KG1 (cell line): ENCODE data around the gene S100A8.

ENCODE experiments used
- DNase-seq: peaks from one replicate; lab custom pipeline; 2025; lab: John Stamatoyannopoulos, UW

The S100A8 gene

DNA sequence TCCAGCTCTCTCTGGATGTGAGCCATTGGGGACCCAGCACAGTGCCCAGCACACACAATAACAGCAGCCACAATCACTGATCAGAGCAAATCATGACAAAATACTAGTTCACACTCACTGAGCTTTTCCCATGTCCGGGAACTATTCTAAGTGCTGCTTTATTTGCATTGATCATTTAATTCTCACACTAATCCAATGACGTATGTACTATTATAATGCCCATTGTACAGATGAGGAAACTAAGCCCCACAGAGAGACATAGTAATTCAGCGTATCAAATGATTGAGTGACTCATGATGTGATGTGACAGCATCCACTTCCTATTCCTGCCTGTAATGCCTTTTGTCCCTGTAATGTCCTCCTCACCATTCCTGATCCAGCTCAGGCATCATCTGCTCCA, 1.9 kb upstream of the S100A8 start:
- no peak for DNase-seq

DNA sequence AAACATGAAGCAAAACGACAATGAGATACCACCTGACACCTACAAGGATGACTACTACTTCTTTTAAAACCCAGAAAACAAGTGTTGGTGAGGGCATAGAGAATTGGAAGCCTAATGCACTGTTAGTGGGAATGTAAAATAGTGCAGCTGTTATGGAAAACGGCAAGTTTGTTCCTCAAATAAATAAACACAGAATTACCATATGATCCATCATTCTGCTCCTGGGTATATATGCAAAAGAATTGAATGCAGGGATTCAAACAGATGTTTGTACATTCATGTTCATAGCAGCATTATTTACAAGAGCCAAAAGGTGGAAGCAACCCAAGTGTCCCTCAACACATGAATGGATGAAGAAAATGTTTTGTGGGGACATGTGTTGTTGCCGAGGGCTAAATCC, 1.4 kb upstream of the S100A8 start:
- no peak for DNase-seq

DNA sequence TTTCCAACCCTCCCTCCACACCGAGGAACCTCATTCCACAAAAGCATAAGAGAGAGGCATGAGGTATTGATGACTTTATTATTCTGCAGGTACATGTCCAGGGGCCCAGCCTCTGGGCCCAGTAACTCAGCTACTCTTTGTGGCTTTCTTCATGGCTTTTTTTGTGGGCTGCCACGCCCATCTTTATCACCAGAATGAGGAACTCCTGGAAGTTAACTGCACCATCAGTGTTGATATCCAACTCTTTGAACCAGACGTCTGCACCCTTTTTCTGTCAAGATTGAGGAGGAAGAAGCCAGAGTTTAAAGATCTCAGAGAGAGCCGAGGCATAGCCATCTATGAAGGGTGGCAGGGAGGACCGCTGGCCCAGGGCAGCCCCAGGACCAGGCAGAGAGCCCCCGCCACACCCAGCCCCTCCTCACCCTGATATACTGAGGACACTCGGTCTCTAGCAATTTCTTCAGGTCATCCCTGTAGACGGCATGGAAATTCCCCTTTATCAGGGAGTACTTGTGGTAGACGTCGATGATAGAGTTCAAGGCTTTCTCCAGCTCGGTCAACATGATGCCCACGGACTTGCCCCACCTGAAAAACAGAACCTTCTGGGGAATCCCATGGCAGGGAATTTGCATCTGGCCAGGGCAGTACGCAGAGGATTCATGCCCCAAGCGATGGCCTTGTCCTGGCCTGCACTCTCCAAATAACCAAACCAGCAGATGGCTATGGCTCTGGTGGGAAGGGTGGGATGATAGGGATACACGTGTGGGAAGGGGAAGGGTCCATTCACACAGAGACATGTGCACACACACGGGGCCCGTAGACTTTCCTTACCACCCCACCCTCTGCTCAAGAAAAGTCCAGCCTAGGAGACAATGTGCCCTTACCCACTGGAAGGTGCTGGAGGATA, 647 bp downstream of the S100A8 start:
- no peak for DNase-seq

DNA sequence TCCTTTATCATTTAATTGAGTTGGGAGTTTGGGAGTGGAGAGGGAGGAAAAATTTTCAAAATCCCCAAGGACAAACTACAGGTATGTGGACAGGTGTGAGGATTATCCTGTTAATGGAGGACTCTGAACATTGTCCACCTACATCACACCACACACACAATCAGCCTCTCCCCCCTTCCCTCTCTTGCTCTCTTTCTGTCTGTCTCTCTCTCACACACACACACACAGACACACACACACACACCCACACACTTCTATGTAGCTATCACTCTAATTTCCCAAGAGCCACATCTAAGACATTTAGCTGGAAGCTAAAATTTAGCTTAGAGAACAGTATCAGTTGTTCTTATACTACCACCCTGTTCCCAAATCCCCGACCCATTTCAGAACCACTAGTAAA, 1.5 kb downstream of the S100A8 start:
- no peak for DNase-seq

DNA sequence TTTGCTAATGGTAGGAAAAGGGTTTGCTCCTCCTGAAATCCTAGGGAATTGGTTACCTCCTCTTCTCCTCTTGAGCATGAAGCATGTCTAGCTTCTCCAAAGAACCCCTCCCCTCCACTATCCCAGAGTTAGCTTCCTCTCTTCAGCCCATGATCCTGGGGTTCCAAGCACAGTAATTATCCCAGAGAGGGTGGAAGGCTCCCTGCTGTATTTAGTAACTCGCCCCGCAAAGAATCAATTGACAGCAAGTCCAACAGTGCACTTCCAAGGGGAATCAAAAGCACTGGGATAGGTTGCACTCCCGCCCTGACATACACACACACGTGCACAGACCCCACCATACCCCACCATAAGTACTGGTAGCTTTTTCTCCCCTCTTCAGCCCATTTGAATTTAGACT, 3.1 kb downstream of the S100A8 start:
- no peak for DNase-seq

DNA sequence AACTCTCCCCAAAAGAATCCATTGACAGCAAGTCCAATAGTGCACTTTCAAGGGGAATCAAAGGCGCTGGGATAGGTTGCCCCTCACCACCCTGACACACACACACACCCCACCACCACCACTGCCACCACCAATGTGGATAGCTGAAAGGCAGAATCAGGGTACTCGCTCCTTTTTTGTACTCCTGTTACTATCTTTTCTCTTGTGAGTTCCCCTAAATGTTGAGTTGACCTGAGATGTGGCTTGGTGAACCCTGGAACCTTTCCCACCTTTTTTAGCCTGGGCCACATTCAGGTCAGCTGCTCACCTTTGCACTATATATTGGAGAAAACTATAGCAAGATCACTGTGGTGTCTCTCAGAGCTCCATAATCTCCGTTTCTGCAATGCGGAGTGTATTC, 3.9 kb downstream of the S100A8 start:
- no peak for DNase-seq

DNA sequence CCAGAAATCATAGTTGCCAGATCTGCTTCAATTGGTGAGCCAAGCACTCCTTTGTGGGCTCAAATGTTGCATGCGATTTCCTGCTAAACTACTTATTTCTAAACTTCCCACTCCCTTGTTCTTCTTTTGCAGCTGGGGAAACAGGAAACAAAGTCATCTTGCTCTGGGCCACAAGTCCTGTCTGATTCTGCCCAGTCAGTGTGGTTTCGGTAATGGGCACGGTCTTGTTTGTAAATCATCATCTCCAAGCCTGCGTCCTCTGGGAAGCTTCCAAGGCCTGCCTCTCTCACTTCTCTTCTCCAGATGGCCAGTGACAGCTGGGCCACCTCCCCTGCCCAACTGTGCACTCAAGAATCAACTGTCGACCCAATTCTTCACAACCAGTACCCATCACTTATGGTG, 4.4 kb downstream of the S100A8 start:
- DNase-seq, result no peak

DNA sequence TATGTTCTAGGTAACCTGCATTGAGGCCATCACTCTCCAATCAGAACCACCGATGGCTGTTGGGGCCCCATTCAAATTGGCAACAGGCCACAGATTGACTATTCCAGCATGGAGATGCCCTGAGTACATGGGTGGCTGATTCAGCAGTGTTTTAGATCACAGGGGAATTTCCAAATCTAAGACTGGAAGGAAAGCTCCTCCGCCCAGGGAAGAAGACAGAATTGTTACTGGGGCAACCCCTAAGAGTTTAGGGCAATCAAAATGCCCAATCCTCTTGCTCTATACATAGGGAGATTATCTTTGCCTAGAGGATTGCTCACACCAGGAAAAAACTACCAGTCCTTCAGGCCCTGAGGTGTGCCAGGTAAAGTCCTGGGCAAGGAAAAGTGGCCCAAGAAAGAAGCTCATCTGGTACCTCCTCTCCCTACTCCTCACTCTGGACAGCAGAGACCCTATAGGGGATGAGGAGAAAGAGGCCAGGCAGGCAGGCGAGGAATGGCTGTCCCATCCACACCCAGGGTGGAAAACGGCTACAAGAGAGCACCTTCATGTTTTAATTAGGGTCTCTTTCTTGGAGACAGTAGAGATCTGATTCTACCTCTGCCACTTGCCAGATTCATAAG, 5.8 kb downstream of the S100A8 start:
- no peak for DNase-seq

DNA sequence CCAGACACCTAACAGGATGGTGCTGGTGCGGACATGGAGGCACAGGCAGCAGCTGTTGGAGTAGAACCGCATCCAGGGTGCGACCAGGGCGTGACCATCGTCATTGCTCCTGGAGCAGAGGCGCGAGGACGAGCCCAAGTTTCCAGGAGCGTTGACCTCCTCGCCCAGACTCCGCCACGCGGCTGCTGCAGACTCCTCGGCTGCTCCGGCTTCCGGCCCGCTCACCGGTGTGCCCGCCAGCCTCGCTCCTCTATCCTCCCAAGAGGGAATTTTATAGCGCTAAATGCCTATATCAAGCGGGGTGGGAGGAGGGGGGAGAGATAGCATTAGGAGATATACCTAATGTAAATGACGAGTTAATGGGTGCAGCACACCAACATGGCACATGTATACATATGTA, 10.2 kb downstream of the S100A8 start:
- no peak for DNase-seq

DNA sequence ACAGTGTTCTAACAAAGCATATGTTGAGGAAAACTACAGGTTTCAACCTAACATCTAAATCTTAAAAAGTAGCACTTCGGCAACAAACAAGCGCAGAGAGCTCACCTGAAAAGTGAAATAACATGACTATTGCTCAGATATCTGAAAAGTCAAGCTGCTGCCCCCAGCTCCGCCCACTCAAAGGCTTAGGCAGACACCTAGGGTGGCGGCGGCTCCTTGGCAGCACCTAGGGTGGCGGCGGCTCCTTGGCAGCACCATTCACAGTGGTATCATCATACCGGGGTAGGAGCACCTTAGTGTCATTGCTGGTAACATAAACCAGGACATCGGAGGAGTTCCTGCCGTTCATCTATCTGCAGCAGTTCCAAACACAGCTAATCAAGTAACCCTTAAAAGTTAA, 11.3 kb downstream of the S100A8 start:
- DNase-seq, result no peak

DNA sequence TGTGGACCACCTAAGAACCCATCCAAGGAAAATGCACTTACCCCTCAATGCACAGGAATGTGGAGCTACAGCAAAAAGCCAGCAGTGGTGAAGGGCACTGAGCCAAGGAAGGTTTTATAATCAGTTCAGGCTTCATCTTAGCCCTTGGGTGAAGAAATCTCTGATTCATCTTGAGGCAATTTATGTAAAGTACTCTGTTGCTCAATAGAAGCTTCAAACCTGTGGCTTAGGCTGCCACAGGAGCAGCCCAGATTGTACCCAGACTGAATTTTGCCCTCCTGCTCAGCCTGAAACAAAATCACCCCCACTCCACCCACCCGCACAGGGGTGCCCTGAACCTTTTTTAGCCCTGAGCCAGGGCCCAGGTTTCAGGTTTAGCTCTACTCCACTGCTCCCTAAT, 15.4 kb downstream of the S100A8 start, which contains the start of gene S100A12:
Gene S100A12, minus strand, starts transcription at position 111 of the 400 bp plus-strand sequence. CDS start 1,029 bp downstream, outside the sequence.
- DNase-seq, result no peak

DNA sequence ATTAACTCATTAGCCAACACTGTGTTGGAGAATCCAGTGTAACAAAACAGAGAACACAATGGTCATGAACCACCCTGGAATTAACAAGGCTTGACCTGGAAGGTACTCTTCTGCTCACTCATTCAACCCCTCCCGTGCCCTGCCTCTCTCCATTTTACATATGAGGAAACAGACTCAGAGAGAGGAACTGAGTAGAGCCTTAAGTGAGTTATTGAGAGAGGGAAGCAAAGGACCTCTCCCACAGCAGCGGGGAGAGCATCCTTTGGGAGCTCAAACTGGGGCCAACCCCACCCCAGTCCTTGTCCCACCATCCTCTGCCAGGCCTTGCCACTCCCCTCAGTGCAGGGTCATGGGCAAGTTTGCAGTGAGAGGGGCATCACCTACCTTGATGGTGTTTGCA, 16.8 kb downstream of the S100A8 start:
- DNase-seq, result no peak

DNA sequence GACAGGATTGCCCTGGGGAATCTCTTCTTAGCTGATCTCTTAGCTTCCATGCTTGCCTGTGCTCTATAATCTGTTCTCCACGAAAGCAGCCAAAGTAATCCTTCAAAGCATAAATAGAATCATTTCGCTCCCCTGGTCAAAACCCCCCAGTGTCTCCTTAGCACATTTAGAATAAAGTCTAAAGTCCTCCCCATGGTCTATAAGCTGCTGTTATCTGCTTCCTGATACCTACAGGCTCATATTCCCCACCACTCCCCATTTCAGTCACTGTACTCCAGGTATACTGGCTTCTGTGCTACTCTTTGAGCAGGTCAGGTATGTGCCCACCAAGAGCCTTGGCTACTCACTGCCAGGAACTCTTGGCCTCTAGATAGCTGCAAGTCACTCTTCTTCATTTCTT, 18.3 kb downstream of the S100A8 start:
- DNase-seq, result no peak

DNA sequence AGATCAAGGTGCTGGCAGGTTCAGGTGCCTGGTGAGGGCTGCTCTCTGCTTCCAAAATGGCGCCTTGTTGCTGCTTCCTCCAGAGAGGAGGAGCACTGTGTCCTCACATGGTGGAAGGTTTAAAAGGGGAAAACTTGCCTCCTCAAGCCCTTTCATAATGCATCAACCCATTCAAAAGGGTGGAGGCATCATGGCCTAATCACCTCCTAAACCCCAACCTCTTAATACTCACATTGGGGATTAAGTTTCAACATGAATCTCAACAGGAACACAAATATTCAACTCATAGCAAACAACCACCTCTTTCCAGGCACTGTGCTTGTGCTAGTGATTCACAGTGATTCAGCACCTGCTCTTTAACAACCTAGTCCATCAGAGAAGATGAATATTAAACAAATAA, 19.6 kb downstream of the S100A8 start:
- DNase-seq, result no peak

DNA sequence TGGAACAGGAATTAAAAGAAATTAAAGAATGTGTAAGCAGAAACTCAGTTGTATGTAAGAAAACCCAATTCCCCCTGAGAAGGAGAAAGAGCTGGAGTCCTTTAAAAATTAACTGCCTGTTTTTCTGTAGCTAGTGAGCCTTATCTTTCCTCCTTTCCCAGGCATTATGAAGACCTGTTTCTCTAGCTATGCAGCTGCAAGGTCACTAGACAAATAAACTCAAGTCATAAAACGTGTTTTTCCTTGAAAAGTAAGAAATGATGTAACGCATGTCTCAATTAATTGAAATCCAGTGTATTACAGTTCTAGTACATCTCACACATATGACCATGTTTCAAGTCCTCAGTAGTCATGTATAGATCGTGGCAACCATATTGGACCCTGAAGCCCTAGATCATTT, 20.7 kb downstream of the S100A8 start:
- DNase-seq, result no peak

DNA sequence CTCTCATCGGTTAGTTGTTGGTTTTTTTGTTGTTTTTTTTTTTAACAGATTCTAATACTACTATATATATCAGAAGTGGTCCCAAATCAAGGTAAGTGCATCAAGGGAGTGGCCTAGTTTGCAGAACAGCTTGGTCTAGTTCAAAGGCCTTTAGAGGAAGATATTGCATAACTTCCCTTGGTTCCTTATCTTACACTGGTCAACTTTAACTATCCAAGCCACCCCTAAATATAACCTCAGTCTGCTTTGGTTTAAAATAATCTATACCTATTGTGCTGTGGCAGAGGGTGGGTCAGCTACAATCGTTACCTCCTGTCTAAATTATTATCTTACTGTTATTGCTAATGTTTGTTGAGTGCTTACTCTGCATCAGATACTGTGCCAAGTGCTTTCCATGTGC, 22.4 kb downstream of the S100A8 start:
- no peak for DNase-seq

DNA sequence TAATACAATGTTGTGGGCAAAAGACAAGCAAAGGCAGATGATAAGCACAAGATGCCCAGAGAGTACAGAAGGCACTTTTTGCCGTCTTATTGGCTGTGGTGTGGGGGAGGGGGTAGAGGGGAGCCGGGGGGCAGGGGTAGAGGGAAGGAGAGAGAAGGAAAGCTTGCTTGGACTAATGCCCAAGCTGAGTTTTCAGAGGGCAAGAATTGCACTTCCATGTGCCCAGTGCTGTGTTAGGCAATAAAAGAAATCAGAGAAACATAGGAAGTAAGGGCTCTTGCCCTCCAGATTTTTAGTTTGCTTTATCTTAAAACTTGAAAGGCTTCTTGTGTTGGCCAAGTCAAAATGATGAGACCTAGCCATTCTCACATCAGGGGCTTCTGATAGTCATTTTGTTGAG, 23.8 kb downstream of the S100A8 start:
- no peak for DNase-seq

DNA sequence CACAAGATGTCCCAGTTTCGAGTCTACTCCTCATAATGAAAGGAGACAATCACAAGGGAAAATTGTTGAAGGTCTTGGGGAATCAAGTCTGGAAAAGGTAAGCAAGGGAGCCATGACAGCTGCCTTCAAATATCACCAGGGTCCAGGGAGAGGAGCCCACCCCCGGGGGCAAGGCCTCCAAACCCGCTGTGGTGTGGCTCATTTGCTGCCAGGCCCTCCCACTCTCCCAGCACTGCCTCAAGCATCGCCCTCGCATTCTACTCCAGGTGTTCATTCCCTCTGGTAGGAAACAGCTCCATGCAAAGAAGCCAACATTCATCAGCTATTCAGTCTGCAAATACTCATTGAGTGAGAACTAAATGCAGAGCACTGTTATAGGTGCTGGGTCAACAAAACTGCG, 24.6 kb downstream of the S100A8 start:
- DNase-seq, result no peak

DNA sequence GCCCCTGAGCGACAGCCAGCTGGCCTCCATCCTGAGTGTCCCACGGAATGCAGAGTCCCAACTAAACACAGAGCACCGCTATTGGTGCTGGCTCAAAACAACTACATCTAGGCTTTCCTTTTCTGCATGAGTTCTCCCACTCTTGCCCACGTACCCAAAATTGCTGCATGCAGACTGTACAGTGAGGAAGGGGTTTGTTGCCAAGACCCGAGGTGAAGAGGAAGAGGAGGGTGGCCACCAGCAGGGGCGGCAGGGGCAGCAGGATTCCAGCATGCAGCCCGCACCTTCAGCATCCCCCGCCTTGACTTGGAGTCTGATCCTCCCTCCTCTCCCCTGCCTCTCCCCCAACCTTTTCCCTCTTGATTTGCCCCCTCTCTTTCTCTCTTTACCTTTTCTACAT, 25.2 kb downstream of the S100A8 start:
- DNase-seq, result no peak

DNA sequence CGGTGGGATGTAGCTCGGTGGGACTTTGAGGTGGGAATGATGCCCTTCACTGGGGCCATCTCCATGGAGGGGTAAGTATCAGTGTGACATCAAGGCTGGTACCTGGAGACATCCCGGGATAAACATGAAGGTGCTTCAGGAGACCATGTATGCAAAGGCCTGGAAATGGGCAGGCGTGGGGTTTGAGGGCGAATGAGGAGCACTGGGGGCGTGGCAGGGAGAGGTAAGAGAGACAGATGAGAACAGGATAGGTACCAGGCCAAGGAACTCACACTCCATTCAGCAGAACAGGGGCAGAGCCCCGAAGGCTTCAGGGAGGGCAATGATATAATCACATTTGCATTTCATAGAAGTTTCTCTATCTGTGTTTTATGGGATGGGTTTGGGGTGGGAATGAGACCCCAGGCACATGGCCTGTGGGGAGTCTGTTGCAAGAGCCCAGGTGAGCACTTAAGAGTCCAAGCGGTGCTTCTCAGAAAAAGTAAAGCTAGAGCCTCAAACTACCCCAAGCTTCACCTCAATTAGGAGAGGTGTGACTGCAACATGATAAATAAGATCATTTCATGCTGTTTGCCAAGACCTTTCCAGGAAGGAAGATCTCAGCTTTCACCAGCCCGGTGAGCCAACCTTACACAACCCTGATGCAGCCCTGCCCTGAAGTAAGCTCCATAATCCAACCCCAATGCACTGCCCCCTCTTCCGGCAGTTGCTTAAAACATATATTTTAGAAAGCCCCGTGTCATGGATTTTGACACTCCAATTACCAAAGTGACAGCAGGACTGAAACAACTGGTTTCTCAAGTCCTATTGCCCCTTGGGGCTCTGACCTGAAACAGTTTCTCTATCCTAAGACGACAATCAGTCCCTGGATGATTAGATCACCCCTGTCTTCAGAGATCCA, 25.9 kb downstream of the S100A8 start:
- DNase-seq, result no peak

DNA sequence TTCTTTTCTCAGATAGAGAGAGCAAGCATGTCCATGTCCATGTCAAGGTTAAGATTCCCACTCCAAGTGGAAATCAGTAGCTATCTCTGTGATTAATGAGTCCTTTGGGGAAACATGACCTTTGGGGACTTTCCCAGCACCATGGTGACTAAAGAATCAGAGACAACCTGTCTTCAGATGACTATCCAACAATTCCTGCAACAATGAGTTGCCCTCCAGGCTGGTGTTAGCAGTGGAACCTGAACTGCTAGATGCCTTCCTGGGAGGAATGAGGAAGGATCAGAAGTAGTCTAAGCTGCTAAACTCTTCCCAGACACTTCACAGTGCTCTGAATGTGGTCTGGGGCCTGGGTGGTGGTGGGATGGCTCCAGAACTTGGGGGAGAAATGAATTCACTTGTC, 26.7 kb downstream of the S100A8 start:
- no peak for DNase-seq

DNA sequence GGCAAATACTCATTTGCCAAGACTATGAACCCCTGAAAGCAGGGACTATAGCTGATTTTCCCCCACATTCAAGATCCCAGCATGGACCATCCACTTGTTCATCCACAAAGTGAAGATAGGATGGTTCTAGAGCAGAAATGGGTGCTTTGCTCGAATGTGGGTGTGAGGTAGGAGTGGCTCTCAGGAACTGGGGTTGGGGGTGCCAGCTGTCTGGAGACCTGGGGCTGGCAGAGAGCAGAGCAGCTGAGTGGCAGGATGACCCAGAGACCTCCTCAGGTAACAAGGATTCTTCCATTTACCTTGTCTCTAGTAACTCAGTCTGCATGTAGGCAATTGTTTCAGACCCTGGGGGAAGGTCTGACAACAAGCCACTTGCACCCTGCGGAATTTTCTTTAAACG, 27.2 kb downstream of the S100A8 start:
- DNase-seq, result no peak
